Activated CD4-positive, CD25-positive, alpha-beta regulatory T cell treated with anti-CD3 and anti-CD28 coated beads, Interleukin-2, amount 50 U/mL, for 16 hours (primary cell): ENCODE results near the gene C19orf81.

ENCODE experiments used
- DNase-seq: peaks from one replicate; pipeline ENCODE4 v3.0.0-alpha.2; 2020; ENCODE audit warnings: low read depth, low spot score

C19orf81 gene

DNA sequence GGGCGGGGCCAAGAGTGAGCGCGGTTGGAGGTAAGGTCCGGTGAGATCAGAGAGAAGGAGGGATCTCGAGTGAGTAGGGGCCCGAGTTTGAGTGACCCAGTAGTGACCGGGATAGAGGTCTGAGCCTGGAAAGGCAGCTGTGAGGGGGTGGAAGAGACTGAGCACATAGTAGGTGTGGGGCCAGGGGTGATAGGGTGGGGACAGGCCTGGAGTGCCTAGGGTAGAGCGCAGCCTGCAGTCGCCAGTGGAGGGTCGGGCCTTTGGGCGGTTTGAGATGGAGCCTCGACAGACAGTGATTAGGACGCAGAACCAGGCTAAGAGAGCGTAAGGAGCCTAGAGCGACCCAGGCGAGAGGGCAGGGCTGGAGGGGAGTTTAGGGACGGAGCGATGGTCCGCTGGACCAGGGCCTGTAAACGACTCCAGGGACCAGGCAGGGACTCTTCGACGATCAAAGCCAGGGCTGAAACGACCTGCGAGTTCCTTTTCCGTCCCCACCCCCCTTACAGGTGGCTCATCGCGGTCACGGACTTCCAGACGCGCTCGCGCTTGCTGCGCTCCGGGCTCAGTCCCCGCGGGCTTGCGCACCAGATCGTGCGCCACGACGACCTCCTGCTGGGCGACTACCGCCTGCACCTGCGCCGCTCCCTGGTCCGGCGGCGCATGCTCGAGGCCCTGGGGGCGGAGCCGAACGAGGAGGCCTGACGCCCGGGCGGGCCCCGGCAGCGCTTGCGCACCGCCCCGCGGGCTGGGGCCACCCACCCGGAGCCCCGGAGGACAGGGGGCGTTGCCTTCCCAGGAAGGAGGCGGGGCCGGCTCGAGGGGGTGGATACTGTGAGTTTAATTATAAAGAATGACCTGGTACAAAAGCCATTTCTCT, 9.4 kb downstream of the C19orf81 start:
- DNase-seq = no peak

DNA sequence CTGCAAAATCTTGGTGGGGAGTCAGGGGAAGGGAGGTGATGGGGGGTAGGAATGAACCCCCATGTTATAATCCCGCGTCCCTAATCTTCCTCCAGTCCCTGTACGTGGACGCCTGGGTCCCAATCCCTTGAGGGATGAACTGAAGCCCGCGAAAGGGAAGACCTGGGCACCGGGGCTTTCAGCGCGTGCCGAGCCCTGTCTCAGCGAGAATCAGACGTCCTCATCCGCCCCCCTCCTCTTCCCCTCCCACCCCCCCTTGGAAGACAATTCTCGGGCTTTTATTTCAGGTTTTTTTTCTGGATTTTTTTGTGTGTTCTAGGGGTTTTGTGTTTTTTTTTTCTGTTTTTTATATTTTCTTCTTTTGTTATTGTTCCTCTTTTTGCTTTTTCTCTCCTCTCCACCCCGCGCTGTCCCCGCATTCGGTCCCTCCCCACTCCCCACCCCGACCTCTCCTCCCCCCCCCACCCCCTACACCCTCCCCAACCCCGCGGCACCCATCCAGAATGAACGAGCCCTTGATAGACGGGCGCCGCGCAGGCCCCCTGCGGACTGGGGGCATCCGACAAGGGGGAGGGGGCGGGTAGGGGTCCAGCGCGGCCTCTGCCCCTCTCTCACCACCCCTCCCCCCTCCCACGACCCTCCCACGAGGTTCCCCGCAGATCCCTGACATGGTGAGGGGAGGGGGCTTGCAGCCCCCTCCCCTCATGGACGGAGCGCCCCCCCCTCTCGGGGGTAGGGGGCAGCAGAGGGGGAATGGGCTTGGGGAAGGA, 10.3 kb downstream of the C19orf81 start:
- no peak for DNase-seq

DNA sequence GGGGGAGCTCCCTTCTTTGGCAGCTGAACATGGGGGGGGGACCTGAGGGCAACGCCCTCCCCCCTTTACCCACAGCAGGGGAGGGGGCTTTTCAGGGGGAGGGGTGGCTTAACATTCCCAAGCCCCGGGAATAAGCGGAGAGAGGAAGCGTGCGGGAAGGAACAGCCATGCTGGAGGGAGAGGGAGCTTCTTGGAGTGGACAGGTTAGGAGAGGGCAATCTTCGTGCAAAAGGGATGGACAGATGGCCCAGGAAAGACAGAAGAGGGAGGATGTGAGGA, 10.8 kb downstream of the C19orf81 start:
- DNase-seq = no peak

DNA sequence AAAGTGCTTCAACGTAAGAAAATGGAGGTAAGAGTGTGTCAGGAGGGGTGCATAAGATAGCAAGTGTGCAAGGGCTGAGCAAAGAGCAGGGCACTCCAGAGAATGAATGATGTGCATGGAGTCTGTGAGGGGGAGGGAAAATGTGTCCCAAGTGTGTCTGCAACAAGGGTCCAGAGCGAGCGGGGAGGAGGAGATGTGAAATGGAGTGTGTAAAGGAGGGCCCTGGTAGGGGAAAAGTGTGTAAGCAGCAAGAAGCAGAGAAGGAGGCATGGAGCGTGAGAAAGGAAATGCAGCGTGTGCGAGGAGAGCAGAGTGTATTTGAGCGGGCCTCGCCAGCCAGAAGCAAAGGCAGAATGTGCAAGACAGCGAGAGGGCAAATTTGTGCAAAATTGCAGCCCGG, 11.8 kb downstream of the C19orf81 start:
- no peak for DNase-seq

DNA sequence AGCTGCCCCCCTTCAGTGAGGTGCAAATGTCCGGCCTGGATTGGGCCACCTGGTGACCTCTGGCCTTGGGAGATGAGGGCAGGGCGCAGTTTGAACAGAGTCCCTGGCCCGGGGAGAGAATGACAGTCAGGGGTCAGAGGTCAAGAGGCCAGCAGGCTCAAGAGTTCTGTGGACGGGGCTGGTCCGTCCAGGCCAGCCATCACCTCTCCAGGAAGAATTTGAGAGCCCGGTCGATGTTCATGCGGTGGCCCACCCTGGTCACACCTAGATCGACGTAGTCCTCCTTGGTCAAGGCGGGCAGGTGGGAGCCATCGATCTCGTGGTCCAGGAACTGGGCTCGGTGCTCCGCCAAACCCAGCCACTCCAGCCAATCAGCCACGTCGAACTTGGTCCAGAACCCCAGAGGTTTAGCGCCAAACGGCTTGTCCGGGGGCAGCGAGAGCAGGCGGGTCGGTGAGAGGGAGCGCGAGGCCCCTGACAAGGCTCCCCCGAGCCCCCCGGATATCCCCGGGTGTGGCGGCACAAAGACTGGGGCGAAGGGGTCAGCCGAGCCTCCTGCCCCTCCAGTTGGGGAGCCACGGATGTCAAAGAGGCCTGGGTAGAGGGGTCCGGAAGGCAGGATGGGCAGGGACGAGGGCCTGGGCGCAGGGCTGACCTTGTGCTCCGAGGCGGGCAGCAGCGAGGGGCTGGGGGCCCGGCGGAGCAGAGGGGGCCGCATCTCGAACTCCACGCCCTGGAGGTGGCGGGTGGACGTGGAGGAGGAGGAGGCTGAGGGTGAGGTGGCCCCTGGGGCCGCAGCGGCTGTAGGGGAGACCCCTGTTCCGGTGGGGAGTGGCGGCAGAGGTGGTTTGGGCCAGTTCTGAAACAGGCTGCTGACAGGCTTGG, 12.8 kb downstream of the C19orf81 start:
- no peak for DNase-seq

DNA sequence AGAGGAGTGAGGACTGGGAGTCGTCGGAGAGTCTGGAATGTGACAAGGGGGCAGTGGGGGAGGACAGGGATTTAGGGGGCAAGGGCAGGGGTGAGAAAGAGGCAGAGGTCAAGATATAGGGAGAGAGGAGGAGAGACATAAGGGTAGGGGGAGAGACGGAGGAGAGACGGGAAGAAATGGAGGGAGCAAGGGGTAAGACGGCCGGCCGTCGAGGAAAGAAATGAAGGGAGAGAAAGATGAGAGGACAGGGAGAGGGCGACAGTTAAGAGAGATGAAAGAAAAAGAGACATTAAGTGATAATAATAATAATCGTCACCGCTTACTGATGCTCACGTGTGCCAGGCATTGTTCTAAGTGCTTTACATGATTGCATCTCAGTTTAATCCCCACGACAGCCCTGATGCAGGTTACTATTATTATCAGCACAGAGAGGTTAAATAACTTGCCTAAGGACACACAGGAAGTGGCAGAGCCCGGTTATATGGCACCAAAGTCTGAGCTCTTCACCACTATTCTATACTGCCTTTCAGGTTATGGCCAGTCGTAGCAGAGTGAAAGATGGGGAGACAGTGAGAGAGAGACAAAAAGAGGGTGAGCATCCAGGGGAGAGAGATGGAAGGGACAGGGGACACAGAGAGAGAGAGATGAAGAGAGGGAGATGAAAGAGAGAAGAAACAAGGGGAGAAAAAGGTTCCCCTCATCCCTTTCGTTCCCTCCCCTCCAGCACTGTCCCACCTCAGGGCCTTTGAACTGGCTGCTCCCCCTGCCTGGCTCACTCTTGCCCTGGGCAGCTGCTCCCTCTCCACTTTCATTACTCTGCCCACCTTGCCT, 13.6 kb downstream of the C19orf81 start:
- DNase-seq = no peak

DNA sequence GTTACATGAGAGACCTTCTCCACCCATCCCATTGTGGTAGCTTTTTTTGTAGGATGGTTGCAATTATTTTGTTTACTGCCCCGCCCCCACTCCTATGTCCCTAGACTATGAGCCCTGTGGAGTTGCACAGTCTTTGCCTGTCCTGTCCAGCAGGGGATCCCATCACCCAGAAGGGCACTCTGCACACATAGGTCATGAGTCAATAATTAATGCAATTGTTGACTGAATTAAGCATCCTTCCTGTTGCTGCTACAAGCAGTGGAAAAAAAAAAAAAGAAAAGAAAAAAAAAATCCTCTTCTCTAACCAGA, 14.2 kb downstream of the C19orf81 start:
- no peak for DNase-seq

DNA sequence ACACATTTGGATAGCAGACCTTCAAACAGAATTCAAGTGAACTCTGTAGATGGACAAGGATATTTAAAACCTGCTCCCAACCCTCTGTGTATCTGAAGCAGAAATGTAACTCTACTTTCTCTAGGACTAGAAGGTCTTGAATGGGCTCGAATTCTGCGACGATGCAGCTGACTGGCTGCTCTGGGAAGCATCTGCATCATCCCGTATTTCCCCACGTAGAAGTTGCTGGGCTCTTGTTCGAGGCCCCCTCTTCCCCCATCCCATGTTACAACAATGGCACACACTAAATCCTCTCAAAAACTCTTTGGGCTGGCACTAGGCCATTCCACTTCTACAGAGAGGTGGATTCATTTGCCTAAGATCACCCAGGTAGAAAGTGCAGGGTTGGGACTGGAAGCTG, 15.0 kb downstream of the C19orf81 start:
- no peak for DNase-seq

DNA sequence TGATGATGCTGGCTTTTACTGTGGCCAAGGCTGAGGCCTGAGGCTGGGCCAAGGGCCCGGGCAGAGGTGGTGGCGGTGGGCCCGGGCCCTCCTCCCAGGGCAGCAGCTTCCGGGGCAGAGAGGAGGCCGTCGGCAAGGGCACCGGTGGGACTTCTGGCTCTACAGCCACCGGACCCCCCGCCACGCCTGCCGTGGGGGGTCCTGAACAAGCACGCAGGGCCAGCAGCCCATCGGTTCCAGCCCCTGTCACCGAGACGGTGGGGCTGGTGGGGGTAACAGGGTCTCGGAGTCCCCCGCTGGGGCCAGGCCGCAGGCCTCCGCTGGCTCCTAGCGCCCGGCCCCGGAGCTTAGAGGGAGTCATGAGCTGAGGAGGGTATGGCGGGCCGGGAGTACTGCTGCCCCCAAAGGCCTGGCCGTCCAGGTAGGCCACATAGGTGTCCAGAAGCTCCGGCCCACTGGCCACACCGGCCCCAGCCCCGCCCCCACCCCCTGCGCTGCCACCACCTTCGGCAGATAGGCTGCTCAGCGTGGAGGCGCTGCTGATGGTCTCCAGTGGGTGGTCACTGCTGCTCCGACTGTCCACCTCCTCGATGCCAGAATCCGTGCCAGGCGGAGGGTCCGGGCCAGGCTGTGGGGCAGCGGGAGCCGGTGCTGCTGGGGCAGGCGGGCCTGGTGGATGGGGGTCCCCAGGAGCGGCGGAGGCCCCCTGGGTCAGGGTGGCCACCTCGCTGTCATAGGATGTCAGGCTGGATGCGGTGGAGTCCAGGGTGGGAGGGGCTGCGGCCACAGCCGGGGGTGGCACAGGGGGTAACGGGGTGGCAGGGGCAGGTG, 17.3 kb downstream of the C19orf81 start:
- DNase-seq = no peak

DNA sequence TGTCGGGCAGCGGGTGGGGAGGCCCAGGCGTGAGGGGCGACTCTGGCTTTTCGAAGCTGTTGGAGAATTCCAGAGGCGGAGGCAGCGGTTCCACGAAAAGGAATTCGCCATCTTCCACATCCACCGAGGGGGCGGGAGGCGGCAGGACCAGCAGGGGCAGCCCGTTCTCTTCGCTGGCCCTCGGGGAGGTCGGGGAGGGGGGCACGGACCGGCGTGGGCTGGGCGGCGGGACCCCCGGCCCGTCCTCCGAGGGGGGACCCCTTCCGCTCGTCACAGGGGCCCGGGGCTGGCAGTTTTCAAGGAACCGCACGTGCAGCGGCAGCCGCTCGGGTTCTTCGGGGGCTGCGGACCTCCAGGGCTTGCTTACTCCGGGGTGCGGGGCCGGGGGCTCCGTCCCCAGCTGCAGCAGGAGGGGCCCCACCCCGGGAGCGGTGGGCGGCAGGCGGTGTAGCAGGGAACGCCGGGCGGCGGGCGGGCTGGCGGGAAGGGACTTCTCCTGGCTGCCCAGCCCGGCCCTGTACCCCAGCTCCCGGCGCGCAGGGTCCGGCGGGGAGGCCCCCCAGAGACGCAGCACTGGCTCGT, 18.0 kb downstream of the C19orf81 start:
- DNase-seq = no peak

DNA sequence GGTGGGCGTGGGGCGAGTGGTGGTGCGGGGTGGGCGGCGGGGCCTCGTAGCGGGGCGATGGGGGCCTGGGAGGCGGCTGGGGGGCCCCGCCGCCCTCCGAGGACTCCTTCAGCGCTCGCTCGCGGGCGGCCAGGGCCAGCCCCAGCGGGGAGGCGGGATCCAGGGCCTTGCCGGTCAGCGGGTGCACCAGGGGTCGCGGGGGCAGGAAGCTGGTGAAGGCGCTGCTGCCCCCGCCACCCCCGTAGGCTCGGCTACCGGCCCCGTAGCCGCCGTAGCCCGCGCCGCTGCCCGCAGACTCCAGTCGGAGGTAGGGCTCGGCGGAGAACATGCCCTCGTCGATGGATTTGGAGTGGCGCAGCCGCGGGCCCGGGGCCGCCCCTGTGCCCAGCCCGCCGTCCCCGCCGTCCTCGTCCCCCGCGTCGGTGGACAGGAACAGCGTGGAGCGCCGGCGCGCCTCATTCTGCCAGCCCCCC, 18.6 kb downstream of the C19orf81 start:
- no peak for DNase-seq

DNA sequence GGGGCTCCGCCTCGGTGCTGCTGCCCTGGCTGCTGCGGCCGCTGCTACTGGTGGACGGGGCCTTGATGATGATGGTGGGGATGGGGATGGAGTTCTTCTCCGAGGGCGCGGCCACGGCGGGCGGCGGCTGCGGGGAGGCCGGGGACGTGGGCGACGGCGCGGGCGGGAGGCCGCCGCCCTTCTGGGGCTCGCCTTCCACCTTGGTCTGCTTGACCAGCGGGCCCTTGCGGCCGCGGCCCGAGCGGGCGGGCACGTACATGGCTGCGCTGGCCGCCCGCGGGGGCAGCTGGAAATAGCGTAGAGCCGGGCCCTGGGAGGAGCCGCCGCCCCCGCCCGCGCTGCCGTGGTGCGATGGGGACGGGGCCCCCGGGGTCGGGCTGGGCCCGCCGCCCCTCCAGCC, 19.2 kb downstream of the C19orf81 start:
- no peak for DNase-seq

DNA sequence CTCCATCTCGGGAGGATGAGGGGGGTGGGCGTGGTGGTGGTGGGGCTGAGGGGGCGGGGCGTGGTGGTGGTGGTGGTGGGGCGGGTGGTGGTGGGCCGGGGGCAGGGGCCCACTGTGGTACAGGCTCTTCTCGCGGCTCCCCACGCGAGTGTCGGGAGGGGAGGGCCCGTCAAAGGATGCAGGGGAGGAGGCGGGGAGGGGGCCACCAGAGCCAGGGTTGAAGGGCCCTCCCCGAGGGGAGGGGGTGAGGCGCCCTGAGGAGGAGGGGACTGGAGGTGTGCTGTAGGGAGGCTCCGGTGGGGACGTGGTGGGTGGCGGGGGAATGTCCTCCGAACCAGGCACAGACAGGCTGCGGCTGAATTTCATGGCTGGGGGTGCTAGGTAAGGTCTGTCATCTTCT, 19.6 kb downstream of the C19orf81 start:
- no peak for DNase-seq

DNA sequence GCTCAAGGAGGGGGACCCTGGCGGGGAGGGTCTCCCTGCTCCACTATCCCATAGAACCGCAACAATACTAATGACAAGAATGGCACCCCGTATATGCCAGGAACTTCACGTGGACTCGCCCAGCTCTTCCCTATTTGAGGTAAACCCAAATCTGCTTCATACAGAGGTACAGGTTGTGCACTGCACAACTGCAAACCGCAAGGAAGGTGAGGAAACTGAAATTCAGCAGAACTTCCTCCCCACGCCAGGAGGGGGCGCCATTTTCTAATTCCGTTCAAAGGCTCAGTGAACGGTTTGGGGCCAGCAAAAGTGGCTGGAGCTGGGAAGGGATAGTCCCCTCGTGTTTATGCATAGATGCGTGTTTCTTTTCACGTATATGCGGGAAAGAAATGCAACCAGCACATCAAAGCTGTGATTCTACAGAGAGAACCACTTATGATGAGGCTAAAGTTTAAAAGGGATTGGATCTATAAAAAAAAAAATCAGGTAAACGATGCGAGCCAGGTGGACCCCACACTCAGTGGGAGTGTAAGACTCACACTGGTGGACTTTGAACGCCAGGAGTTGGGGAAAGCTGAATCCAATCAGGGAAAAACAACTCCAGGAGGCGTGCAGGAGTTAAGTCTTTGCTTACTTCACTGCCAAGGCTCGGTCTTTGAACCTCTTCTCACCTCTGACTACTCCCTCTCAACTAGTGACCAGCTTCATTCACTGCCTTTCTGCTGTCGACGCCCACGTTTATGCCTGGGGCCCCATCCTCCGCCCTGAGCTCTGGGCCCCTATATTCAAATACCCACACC, 20.3 kb downstream of the C19orf81 start:
- no peak for DNase-seq

DNA sequence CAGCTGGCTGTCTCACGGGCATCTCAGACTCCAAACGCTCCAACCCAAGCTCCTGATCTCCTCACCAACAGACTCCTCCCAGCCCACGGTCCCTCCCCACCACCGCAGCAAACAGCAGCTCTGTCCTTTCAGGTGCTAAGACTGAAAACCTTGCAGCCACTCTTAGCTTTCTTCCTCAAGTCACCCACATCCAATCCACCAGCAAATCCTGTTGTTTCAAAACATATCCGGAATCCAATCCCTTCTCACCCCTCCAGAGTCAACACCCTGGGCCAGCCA, 20.8 kb downstream of the C19orf81 start:
- no peak for DNase-seq

DNA sequence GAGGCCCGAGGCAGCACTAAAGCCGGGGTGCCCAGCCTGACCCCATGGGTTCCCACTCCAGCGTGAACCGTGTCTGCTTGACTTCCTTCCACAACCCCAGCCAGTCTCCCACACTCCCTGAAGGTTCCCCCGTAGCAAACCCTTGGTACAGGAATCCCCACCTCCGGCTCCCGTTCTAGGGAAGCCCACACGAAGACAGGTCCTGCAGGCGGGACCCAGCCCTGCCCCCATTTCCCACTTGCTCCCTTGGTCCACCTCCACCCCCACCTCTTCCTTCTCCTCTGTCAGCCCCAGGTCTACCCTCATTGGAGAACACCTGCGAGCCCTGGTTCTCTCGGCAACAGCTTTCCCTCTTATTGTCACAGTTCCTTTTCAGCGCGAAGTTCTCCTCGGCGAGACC, 23.9 kb downstream of the C19orf81 start:
- DNase-seq = no peak

DNA sequence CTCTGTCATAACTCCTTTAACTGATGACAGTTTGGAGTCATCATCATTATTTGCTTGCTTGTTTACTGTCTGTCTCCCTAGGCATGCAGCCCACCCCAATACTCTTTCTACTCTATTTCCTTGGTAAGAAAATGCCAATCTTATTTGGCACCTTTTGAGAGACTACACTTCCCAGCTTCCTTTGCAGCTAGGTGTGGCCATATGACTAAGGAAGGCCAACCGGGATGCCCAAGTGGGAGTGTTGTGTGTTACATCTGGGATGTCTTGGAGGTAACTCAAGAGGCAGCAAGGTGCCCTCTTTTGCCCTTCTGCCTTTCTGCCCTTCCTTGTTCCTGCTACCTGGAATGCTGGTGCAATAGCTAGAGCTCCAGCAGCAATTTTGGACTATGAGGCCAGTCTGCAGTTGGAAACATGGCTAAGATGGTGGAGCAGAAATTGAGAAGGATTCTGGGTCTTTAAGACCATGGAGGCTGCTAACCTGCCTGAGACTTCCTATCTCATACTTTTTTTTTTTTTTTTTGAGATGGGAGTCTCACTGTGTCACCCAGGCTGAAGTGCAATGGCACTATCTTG, 27.5 kb downstream of the C19orf81 start:
- DNase-seq = no peak

DNA sequence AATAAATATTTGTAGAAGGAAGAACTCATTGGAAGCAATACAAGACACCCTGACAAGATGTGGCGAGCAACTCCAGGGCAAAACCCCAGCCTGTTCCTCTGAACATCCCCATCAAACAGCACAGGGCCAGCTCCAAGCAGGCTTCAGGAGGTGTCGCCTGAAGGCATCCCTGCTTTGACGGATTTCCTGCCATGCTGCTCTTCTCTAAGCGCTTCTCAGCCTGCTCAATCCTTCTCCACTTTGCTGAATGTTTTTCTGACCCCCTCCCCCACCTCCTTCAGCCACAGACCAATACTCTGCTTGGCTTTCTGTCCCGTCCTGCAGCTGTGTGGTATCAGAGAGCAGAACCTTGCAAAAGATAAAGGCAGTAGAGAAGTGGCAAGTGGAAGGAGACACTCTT, 28.4 kb downstream of the C19orf81 start:
- no peak for DNase-seq

DNA sequence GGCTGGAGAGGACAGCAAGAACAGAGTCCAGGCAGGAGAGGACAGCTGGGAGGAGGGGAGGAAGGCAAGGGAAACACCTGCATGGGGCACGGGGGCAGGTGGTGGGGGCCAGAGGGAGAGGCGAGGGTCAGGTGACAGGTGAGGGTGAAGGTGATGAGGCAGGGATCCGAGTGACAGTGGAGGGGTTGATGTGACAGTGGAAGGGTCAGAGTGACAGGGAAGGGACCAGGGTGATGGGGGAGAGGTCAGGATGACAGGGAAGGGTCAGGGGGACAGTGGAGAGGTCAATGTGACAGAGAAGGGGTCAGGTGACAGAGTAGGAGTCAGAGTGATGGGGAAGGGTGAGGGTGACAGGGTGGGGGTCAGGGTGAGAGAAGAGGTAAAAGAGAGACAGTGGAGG, 29.1 kb downstream of the C19orf81 start:
- DNase-seq = no peak
